ENCODE data around the gene CLEC4F.

The CLEC4F gene

GRCh38 chr2:70759446-70759845, 61.0 kb downstream of the CLEC4F start:
- TF ChIP-seq CTCF (conservative IDR thresholded peaks at IDR 0.05), result no peak
- H3K27ac ChIP-seq, result no peak overlapping the region
